Loucy (cell line): Measurements from ENCODE around the gene IFI6.

ENCODE experiments used
- EZH2phosphoT487 ChIP-seq: fragments of 200-600 bp; IDR thresholded peaks from 2 replicates; pipeline ENCODE4 v1.6.1; 2018; ENCODE audit warnings: antibody characterized with exemption, mild to moderate bottlenecking, moderate library complexity, borderline replicate concordance
- TF ChIP-seq, protein P1 (sequence below): fragments of 200-600 bp; sonication (generic); conservative IDR thresholded peaks from 2 replicates; pipeline ENCODE4 v1.5.1; 2014; ENCODE audit warnings: mild to moderate bottlenecking, antibody characterized with exemption, low read length

DNA sequence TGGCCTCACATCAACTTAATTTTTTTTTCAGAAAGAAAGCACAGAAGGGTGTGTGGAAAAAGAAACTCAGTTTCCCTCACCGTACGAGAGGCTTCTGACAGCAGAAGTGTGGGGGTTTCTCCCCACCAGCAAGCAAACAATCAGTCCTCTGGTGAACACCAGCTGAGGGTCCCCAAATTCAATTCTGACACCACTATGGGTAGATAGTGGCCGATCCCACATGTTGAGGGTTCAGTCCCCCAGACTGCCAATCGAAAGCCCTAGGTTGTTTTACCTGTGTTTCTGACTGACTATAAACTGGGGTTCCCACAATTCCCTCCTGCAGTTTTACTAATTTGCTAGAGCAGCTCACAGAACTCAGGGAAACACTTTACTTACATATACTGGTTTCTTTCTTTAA lies 2.1 kb downstream of the IFI6 start:
- TF ChIP-seq, protein P1, sequence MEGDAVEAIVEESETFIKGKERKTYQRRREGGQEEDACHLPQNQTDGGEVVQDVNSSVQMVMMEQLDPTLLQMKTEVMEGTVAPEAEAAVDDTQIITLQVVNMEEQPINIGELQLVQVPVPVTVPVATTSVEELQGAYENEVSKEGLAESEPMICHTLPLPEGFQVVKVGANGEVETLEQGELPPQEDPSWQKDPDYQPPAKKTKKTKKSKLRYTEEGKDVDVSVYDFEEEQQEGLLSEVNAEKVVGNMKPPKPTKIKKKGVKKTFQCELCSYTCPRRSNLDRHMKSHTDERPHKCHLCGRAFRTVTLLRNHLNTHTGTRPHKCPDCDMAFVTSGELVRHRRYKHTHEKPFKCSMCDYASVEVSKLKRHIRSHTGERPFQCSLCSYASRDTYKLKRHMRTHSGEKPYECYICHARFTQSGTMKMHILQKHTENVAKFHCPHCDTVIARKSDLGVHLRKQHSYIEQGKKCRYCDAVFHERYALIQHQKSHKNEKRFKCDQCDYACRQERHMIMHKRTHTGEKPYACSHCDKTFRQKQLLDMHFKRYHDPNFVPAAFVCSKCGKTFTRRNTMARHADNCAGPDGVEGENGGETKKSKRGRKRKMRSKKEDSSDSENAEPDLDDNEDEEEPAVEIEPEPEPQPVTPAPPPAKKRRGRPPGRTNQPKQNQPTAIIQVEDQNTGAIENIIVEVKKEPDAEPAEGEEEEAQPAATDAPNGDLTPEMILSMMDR, result no peak
- no peak for TF ChIP-seq EZH2phosphoT487
